Mucosa of stomach (tissue), 1 donor: ENCODE data around the gene CGRRF1.

Experiments
- H3K27me3 ChIP-seq: one replicate; pipeline ENCODE4 v1.7.0; 2013; ENCODE audit warnings: mild to moderate bottlenecking, low read length; ENCODE audit not compliant: control insufficient read depth, insufficient read depth
- H3K36me3 ChIP-seq: one replicate; pipeline ENCODE4 v1.7.0; 2013; ENCODE audit warnings: low read length; ENCODE audit not compliant: control insufficient read depth, insufficient read depth
- H3K4me1 ChIP-seq: one replicate; pipeline ENCODE4 v1.7.0; 2013; ENCODE audit warnings: mild to moderate bottlenecking, low read length; ENCODE audit not compliant: control insufficient read depth, insufficient read depth
- H3K4me3 ChIP-seq: one replicate; pipeline ENCODE4 v1.7.0; 2013; ENCODE audit warnings: low read length
- H3K9ac ChIP-seq: one replicate; pipeline ENCODE4 v1.7.0; 2013; ENCODE audit warnings: mild to moderate bottlenecking, low read length, moderate library complexity
- H3K9me3 ChIP-seq: one replicate; pipeline ENCODE4 v1.7.0; 2013; ENCODE audit warnings: mild to moderate bottlenecking, low read length, moderate library complexity; ENCODE audit not compliant: control insufficient read depth
- donor health status: Pancreatic carcinoma.

CGRRF1 gene

DNA sequence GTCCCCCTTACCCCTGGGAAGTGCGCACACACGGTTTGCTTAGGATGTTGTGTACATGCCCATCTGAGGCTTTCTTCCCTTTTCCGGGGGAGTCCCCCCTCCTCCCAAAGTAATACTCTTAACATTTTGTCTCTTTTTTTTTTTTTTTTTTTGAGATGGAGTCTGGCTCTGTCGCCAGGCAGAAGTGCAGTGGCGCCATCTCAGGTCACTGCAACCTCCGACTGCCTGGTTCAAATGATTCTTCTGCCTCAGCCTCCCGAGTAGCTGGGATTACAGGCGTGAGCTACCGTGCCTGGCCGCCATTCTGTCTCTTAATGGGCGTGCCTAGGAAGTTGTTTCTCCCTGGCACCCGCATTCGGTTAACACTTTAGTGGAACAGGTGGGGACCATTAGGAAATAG is 16.4 kb upstream of the CGRRF1 start:
- Histone ChIP-seq H3K4me1 (peaks cover 5% of the 10 kb centered on the region), H3K9ac (no peak overlapping the region), H3K4me3 (no peak overlapping the region), H3K36me3 (no peaks in the 10 kb centered on the region), H3K9me3 (no peaks in the 10 kb centered on the region), H3K27me3 (no peaks in the 10 kb centered on the region)

DNA sequence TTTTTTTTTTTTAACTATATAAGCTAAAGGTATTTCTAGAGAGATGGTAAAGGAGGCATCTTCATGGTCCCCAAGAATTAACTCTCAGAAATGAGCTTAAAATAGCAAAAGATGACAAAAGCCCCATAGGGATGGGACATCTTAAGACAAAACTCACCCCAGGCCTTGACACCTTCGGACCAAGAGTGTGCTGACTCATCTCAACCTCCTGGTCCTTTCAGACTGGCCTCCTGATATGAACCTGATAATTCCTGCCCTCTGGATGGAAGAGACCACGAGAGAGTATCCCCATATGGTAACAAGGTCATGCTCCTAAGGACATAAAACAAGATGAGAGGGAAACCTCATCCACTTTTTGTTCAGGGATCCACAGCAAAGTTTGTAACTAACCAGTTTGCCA is 12.5 kb upstream of the CGRRF1 start:
- Histone ChIP-seq H3K4me3 (no peak overlapping the region), H3K36me3 (no peaks in the 10 kb centered on the region), H3K4me1 (no peaks in the 10 kb centered on the region), H3K9me3 (no peaks in the 10 kb centered on the region), H3K9ac (no peak overlapping the region), H3K27me3 (no peaks in the 10 kb centered on the region)

DNA sequence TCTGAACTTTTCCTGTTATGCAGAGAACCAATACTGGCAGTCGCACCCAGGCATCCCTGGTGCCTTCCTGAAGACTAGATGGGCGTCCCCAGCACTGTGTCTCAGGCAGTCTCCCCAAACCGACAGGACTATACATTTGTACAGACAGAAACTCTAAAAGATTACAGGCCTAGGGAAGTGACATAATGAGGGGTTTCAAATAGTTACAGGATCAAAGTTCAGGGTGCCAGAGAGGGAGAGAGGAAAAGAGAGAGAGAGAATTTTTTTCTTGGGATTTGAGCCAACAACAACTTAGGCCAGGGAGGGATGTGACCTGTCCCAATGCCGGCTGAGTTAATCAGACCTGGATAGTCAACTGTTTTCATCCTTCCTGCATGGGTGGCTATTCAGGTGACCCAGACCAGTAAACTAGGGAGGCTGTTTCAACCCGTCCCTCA is 11.6 kb upstream of the CGRRF1 start:
- Histone ChIP-seq H3K9ac (no peak overlapping the region), H3K4me3 (no peak overlapping the region), H3K4me1 (no peaks in the 10 kb centered on the region), H3K9me3 (no peaks in the 10 kb centered on the region), H3K36me3 (no peaks in the 10 kb centered on the region), H3K27me3 (no peaks in the 10 kb centered on the region)

DNA sequence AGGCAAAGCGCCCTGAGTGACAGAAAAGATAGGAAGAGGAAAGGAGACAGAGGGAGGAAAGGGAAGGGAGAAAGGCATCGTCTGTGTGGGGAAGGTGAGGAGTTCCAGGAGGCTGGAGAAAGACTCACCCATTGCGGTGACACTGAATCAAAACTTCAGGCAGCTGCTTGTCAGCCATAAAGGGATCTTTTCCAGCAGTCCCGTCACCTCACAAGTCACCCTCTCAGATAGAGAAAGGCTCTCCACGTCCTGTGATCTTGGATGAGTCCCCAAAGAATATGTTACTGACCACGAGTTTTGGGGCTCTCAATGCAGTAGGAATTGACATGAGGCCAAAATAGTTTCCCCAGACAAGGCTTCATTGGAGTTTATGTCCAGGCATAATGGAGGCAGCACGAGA is 11.1 kb upstream of the CGRRF1 start:
- Histone ChIP-seq H3K9me3 (no peaks in the 10 kb centered on the region), H3K27me3 (no peaks in the 10 kb centered on the region), H3K36me3 (no peaks in the 10 kb centered on the region), H3K4me1 (no peaks in the 10 kb centered on the region), H3K4me3 (no peak overlapping the region), H3K9ac (no peak overlapping the region)

- no peak overlapping the region for H3K9ac ChIP-seq
- no peaks in the 10 kb centered on the region for H3K9me3 ChIP-seq
- H3K4me1 ChIP-seq: no peaks in the 10 kb centered on the region
- H3K36me3 ChIP-seq: no peaks in the 10 kb centered on the region
- no peaks in the 10 kb centered on the region for H3K27me3 ChIP-seq
- H3K4me3 ChIP-seq: no peak overlapping the region
These were observed 9.0 kb upstream of the CGRRF1 start for GRCh38 chr14:54500744-54501143.

GRCh38 chr14:54501480-54501879 is 8.2 kb upstream of the CGRRF1 start:
- H3K4me3 ChIP-seq: no peak overlapping the region
- no peaks in the 10 kb centered on the region for H3K9me3 ChIP-seq
- H3K27me3 ChIP-seq: no peaks in the 10 kb centered on the region
- H3K4me1 ChIP-seq: no peaks in the 10 kb centered on the region
- no peaks in the 10 kb centered on the region for H3K36me3 ChIP-seq
- H3K9ac ChIP-seq: no peak overlapping the region

DNA sequence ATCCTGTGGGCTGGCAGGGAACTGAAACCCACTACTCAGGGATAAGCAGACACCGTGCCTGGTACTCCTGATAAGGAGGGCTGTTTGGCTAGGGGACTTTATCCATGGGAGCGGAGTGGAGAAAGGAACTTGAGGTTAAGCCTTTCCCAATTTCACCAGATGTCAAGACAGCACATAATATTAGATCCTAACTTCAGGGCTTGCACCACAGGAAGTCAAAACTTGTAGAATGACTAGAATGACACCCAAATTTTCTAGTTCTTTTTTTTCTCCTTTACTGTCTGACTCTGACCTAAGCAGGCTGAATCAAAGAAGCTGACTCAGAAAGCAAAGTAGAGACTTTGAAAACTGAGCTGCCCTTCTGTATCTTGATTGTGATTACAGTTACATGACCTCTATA is 7.1 kb upstream of the CGRRF1 start:
- Histone ChIP-seq H3K9ac (no peak overlapping the region), H3K36me3 (no peaks in the 10 kb centered on the region), H3K4me1 (no peaks in the 10 kb centered on the region), H3K27me3 (no peaks in the 10 kb centered on the region), H3K4me3 (no peak overlapping the region), H3K9me3 (no peaks in the 10 kb centered on the region)

DNA sequence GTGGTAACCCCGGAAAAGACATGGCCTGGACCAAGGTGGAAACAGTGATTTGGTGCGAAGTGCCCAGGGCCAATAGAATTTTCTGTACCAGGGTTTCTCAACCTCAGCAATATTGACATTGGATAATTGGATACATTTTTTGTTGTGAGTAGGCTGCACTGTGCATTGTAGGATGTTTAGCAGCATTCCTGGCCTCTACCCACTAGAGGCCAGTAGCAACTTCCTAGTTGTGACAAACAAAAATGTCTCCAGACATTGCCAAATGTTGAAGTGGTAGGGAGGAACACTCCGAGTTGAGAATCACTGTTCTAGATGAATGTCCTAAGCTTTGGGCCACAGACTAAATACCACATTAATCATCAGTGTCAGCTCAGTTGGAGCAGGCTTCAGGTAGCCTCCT is 6.2 kb upstream of the CGRRF1 start:
- Histone ChIP-seq H3K9ac (no peak overlapping the region), H3K4me1 (no peaks in the 10 kb centered on the region), H3K36me3 (no peaks in the 10 kb centered on the region)

DNA sequence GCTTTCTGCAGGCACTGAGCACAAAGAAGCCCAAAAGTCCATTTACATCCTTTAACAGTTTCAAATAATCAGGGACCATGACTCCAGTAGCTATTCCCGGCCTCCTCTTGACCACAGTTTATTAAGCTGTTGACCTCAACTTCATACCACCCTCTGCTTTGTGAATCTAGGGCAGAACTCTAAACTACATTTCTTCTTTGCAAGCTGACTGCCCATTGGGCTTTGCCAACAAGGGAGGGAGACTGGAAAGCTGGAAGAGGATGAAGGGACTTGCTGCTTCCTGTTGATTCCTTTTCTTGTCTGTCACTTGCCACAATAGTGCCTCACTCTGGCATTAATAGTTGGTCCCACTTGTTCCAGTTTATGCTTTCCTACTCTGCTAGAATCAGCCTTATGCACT is 2.7 kb downstream of the CGRRF1 start:
- no peaks in the 10 kb centered on the region for H3K27me3 ChIP-seq
- peaks cover 6% of the 10 kb centered on the region for H3K4me1 ChIP-seq
- H3K36me3 ChIP-seq: no peaks in the 10 kb centered on the region
- H3K4me3 ChIP-seq: no peak overlapping the region
- H3K9ac ChIP-seq: no peak overlapping the region
- no peaks in the 10 kb centered on the region for H3K9me3 ChIP-seq

More for the DNA sequence above, 6.2 kb upstream of the CGRRF1 start:
- Histone ChIP-seq H3K9me3 (no peaks in the 10 kb centered on the region), H3K4me3 (no peak overlapping the region), H3K27me3 (no peaks in the 10 kb centered on the region)

DNA sequence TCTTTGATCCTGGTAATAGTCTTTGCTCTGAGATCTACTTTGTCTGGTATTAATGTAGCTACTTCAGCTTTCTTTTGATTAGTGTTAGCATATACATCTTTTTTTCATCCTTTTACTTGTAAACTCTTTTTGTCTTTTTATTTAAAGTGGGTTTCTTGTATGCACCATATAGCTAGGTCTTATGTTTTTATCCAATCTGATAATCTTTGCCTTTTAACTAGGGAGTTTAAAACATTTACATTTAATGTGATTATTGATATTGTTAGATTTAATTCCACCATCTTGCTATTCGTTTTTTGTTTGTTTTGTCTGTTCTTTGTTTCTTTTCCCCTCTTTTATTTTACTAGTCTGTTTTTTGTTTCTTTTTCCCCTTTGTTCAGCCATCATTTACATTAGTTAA is 6.0 kb downstream of the CGRRF1 start:
- Histone ChIP-seq H3K9me3 (no peaks in the 10 kb centered on the region), H3K4me3 (no peak overlapping the region), H3K27me3 (no peaks in the 10 kb centered on the region), H3K36me3 (no peaks in the 10 kb centered on the region), H3K4me1 (peaks cover 2% of the 10 kb centered on the region), H3K9ac (no peak overlapping the region)

DNA sequence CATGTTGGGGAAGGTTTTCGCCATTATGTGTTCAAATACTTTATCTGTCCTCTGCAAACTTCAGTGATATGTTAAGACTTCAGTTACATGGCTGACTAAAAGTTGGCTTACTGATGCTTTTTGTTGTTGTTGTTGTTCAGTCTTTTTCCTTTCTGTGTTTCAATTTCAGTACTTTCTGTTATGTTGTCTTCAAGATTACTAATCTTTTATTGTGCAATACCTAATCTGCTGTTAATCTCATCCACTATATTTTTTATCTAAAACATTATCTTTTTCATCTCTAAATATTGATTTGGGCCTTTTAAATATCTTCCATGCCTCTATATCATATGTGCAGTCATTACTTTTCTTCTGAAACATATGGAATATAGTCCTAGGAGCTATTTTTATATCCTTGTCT is 7.0 kb downstream of the CGRRF1 start:
- Histone ChIP-seq H3K4me1 (no peaks in the 10 kb centered on the region), H3K9ac (no peak overlapping the region), H3K27me3 (no peaks in the 10 kb centered on the region), H3K9me3 (no peaks in the 10 kb centered on the region), H3K36me3 (no peaks in the 10 kb centered on the region), H3K4me3 (no peak overlapping the region)

GRCh38 chr14:54524410-54524809 is 14.7 kb downstream of the CGRRF1 start:
- H3K27me3 ChIP-seq: no peaks in the 10 kb centered on the region
- H3K9me3 ChIP-seq: no peaks in the 10 kb centered on the region
- H3K4me3 ChIP-seq: no peak overlapping the region
- no peak overlapping the region for H3K9ac ChIP-seq
- H3K36me3 ChIP-seq: no peaks in the 10 kb centered on the region
- no peaks in the 10 kb centered on the region for H3K4me1 ChIP-seq

DNA sequence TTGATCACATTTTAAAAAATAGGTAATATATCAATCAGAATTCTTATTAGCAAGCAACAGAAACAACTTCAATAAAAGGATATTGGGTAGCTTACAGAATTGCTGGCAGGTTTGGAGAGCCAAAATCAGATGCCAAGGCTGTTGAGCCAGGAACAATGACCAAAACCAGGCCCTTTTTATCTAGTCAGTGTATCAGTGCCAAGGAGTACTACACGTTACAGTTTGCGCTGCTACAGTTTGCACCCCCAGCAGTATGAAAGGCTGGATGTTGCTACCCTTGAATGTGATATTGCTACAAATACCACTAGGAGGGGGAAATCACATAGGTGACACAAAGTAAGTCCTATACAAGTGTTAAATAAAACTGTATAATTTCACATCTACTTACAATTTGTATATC is 19.3 kb downstream of the CGRRF1 start:
- no peaks in the 10 kb centered on the region for H3K27me3 ChIP-seq
- no peaks in the 10 kb centered on the region for H3K36me3 ChIP-seq
- H3K4me1 ChIP-seq: no peaks in the 10 kb centered on the region
- no peaks in the 10 kb centered on the region for H3K9me3 ChIP-seq
- no peak overlapping the region for H3K9ac ChIP-seq
- H3K4me3 ChIP-seq: no peak overlapping the region
